SU-DHL-6 (cell line): Measurements from ENCODE around the gene RRAGA.

Source experiments
- H2AFZ ChIP-seq: fragments of 200-600 bp; sonication (generic); 2 replicates; pipeline ENCODE4 v1.6.1; 2014; ENCODE audit warnings: low read depth, mild to moderate bottlenecking, moderate library complexity, mixed read lengths, antibody characterized with exemption, low read length; ENCODE audit not compliant: severe bottlenecking
- H3F3A ChIP-seq: fragments of 200-600 bp; shearing (Covaris generic); 2 replicates; pipeline ENCODE4 v1.6.0; 2016; ENCODE audit warnings: antibody characterized with exemption, mild to moderate bottlenecking; ENCODE audit not compliant: insufficient read depth
- H3K27ac ChIP-seq: fragments of 200-600 bp; sonication (generic); 2 replicates; pipeline ENCODE4 v1.5.1; 2016; ENCODE audit warnings: low read depth, mild to moderate bottlenecking, low read length, moderate library complexity, mixed read lengths
- H3K27me3 ChIP-seq: fragments of 200-600 bp; sonication (generic), shearing (Covaris generic); 2 replicates; pipeline ENCODE4 v1.6.0; 2014; ENCODE audit warnings: mild to moderate bottlenecking, low read length
- H3K36me3 ChIP-seq: fragments of 200-600 bp; sonication (generic); 2 replicates; pipeline ENCODE4 v1.6.1; 2014; ENCODE audit warnings: mild to moderate bottlenecking, low read length, mixed read lengths
- H3K4me2 ChIP-seq: fragments of 300-600, 200-600 bp; shearing (Covaris generic), sonication (generic); 2 replicates; pipeline ENCODE4 v1.6.0; 2014; ENCODE audit warnings: low read length, low read depth, mild to moderate bottlenecking; ENCODE audit not compliant: poor library complexity, severe bottlenecking
- H3K4me3 ChIP-seq: fragments of 200-600 bp; sonication (generic); 2 replicates; pipeline ENCODE4 v1.5.1; 2014; ENCODE audit warnings: antibody characterized with exemption, low read length, mild to moderate bottlenecking, mixed read lengths; ENCODE audit not compliant: insufficient read depth, poor library complexity, severe bottlenecking
- H3K79me2 ChIP-seq: fragments of 200-600 bp; sonication (generic); 2 replicates; pipeline ENCODE4 v1.6.1; 2014; ENCODE audit warnings: mild to moderate bottlenecking, low read length, moderate library complexity; ENCODE audit not compliant: insufficient read depth
- H3K9ac ChIP-seq: fragments of 200-600 bp; sonication (generic); 2 replicates; pipeline ENCODE4 v1.7.0; 2014; ENCODE audit warnings: mild to moderate bottlenecking, low read length
- H3K9me2 ChIP-seq: fragments of 200-600 bp; sonication (generic); replicated peaks from 2 replicates; pipeline ENCODE4 v1.6.1; 2014; ENCODE audit warnings: low read length; ENCODE audit not compliant: insufficient read depth
- H3K9me3 ChIP-seq: fragments of 200-600 bp; sonication (generic); 2 replicates; pipeline ENCODE4 v1.6.1; 2014; ENCODE audit warnings: low read length, mixed read lengths; ENCODE audit not compliant: insufficient read depth
- H4K20me1 ChIP-seq: fragments of 200-600 bp; sonication (generic); 2 replicates; pipeline ENCODE4 v1.6.1; 2014; ENCODE audit warnings: low read depth, mild to moderate bottlenecking, antibody characterized with exemption, low read length, moderate library complexity, mixed read lengths
- CTCF ChIP-seq: fragments of 200-600 bp; sonication (generic); IDR thresholded peaks from one replicate; pipeline ENCODE4 v1.5.1; 2017; ENCODE audit warnings: antibody characterized with exemption, mild to moderate bottlenecking, low read length, moderate library complexity; ENCODE audit not compliant: insufficient read depth, poor library complexity, severe bottlenecking
- EZH2phosphoT487 ChIP-seq: fragments of 200-600 bp; sonication (generic), shearing (Covaris generic); conservative IDR thresholded peaks from 2 replicates; pipeline ENCODE4 v1.6.1; 2018; ENCODE audit warnings: mild to moderate bottlenecking, antibody characterized with exemption, low read length, moderate library complexity, mixed read lengths

RRAGA gene

GRCh38 chr9:19023078-19023477 lies 26.1 kb upstream of the RRAGA start:
- Histone ChIP-seq H3F3A (no peaks in the 10 kb centered on the region), H3K79me2 (no peaks in the 10 kb centered on the region), H3K9ac (no peak overlapping the region), H3K27ac (no peak overlapping the region), H3K9me3 (no peaks in the 10 kb centered on the region), H3K4me3 (no peak overlapping the region), H4K20me1 (no peaks in the 10 kb centered on the region), H3K36me3 (no peaks in the 10 kb centered on the region), H2AFZ (no peak overlapping the region), H3K9me2 (no peaks in the 10 kb centered on the region), H3K4me2 (no peak overlapping the region), H3K27me3 (no peaks in the 10 kb centered on the region)
- TF ChIP-seq EZH2phosphoT487, result no peak
- no peak for TF ChIP-seq CTCF

- H3K79me2 ChIP-seq, result no peaks in the 10 kb centered on the region
- no peaks in the 10 kb centered on the region for H3F3A ChIP-seq
- no peaks in the 10 kb centered on the region for H3K36me3 ChIP-seq
- H3K27ac ChIP-seq, result no peak overlapping the region
- no peaks in the 10 kb centered on the region for H4K20me1 ChIP-seq
- no peak overlapping the region for H3K9ac ChIP-seq
- no peak overlapping the region for H3K4me2 ChIP-seq
- H3K27me3 ChIP-seq, result no peaks in the 10 kb centered on the region
- no peaks in the 10 kb centered on the region for H3K9me3 ChIP-seq
- no peak overlapping the region for H2AFZ ChIP-seq
- TF ChIP-seq CTCF, result no peak
- no peak for TF ChIP-seq EZH2phosphoT487
- H3K4me3 ChIP-seq, result no peak overlapping the region
- H3K9me2 ChIP-seq, result no peaks in the 10 kb centered on the region
These were observed 22.9 kb upstream of the RRAGA start for GRCh38 chr9:19026375-19026774.

GRCh38 chr9:19027825-19028224 lies 21.4 kb upstream of the RRAGA start:
- H3K36me3 ChIP-seq, result no peaks in the 10 kb centered on the region
- no peak overlapping the region for H3K27ac ChIP-seq
- no peaks in the 10 kb centered on the region for H4K20me1 ChIP-seq
- H3F3A ChIP-seq, result no peaks in the 10 kb centered on the region
- no peak overlapping the region for H2AFZ ChIP-seq
- H3K27me3 ChIP-seq, result no peaks in the 10 kb centered on the region
- no peak overlapping the region for H3K4me2 ChIP-seq
- no peak overlapping the region for H3K4me3 ChIP-seq
- TF ChIP-seq CTCF (no peak), EZH2phosphoT487 (no peak)
- no peaks in the 10 kb centered on the region for H3K9me3 ChIP-seq
- H3K79me2 ChIP-seq, result no peaks in the 10 kb centered on the region
- no peaks in the 10 kb centered on the region for H3K9me2 ChIP-seq
- no peak overlapping the region for H3K9ac ChIP-seq
